ENCODE data around the gene RCHY1. TPM values are rescaled to one million over a fixed set of nuclear protein-coding genes. Genes with fewer than 3 reads are reported as not detected.

RCHY1 gene
- total RNA-seq, 1 experiment from 2014 or later: 7.1 TPM

GRCh38 chr4:75470738-75471137 lies 43.5 kb downstream of the RCHY1 start:
- no peak for DNase-seq
- Histone ChIP-seq H3K79me2 (ENCODE audit: low read depth) (no peaks in the 10 kb centered on the region), H3K9me2 (ENCODE audit: insufficient read depth) (no peaks in the 10 kb centered on the region), H3K27ac (no peak overlapping the region), H3K4me1 (replicated peaks; ENCODE audit: insufficient read depth) (no peaks in the 10 kb centered on the region), H3K4me2 (no peak overlapping the region), H4K20me1 (ENCODE audit: insufficient read depth) (no peaks in the 10 kb centered on the region), H3K9me3 (ENCODE audit: insufficient read depth, low read depth) (no peaks in the 10 kb centered on the region), H3F3A (ENCODE audit: insufficient read depth, low read depth) (no peaks in the 10 kb centered on the region), H3K4me3 (no peak overlapping the region), H3K27me3 (ENCODE audit: insufficient read depth, low read depth) (no peaks in the 10 kb centered on the region), H2AFZ (no peak overlapping the region), H3K36me3 (ENCODE audit: low read depth) (no peaks in the 10 kb centered on the region)
- ChIA-PET CTCF (no interaction called here), POLR2A (ENCODE audit: unreplicated experiment) (no interaction called here)
- no peak for TF ChIP-seq EZH2 (IDR thresholded peaks at IDR 0.05; ENCODE audit: low read depth)
- TF ChIP-seq CTCF (conservative IDR thresholded peaks at IDR 0.05): no peak
- no TSS peak for BruUV-seq (replicated peaks)
- intact Hi-C loops (cut with micrococcal nuclease; ENCODE audit: unreplicated experiment): no loop called here

GRCh38 chr4:75469896-75470295 lies 44.3 kb downstream of the RCHY1 start:
- Histone ChIP-seq H2AFZ (no peak overlapping the region), H3K9me2 (ENCODE audit: insufficient read depth) (no peaks in the 10 kb centered on the region), H3K4me1 (replicated peaks; ENCODE audit: insufficient read depth) (no peaks in the 10 kb centered on the region), H3K4me2 (no peak overlapping the region), H3K79me2 (ENCODE audit: low read depth) (no peaks in the 10 kb centered on the region), H3K27ac (no peak overlapping the region), H4K20me1 (ENCODE audit: insufficient read depth) (no peaks in the 10 kb centered on the region), H3K27me3 (ENCODE audit: insufficient read depth, low read depth) (no peaks in the 10 kb centered on the region), H3F3A (ENCODE audit: insufficient read depth, low read depth) (no peaks in the 10 kb centered on the region), H3K9me3 (ENCODE audit: insufficient read depth, low read depth) (no peaks in the 10 kb centered on the region), H3K36me3 (ENCODE audit: low read depth) (no peaks in the 10 kb centered on the region), H3K4me3 (no peak overlapping the region)
- no TSS peak for BruUV-seq (replicated peaks)
- no peak for DNase-seq
- intact Hi-C loops (cut with micrococcal nuclease; ENCODE audit: unreplicated experiment): no loop called here
- ChIA-PET POLR2A (ENCODE audit: unreplicated experiment) (no interaction called here), CTCF (no interaction called here)
- TF ChIP-seq CTCF (conservative IDR thresholded peaks at IDR 0.05): no peak
- TF ChIP-seq EZH2 (IDR thresholded peaks at IDR 0.05; ENCODE audit: low read depth): no peak

DNA sequence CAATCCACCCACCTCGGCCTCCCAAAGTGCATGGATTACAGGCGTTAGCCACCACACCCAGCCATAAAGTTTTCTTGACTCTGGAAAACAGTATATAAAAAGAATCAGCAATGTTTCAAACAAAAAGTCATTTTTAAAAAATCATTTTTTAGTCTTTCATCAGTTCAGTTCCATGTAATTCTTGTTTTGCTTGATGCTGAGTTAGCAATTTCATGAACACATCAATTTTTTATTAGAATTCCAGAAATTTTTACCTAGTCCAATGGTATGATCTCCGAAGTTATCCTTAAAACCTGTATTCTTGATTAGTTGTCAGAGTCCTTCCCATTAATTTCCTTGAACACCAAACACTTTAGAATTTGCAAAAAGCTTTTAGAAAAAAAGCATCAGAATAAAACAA lies 56.8 kb downstream of the RCHY1 start:
- TF ChIP-seq CTCF (conservative IDR thresholded peaks at IDR 0.05): no peak
- no peak for TF ChIP-seq EZH2 (IDR thresholded peaks at IDR 0.05; ENCODE audit: low read depth)
- DNase-seq: no peak
- H3K36me3 ChIP-seq (ENCODE audit: low read depth): no peaks in the 10 kb centered on the region
- no peak overlapping the region for H3K4me3 ChIP-seq
- no peak overlapping the region for H3K27ac ChIP-seq
- no peaks in the 10 kb centered on the region for H3K79me2 ChIP-seq (ENCODE audit: low read depth)
- BruUV-seq (replicated peaks): no TSS peak
- ChIA-PET CTCF (no interaction called here), POLR2A (ENCODE audit: unreplicated experiment) (no interaction called here)
- H3K4me2 ChIP-seq: no peak overlapping the region
- H3K4me1 ChIP-seq (replicated peaks; ENCODE audit: insufficient read depth): no peaks in the 10 kb centered on the region
- H4K20me1 ChIP-seq (ENCODE audit: insufficient read depth): no peaks in the 10 kb centered on the region
- no peaks in the 10 kb centered on the region for H3K27me3 ChIP-seq (ENCODE audit: insufficient read depth, low read depth)
- no peaks in the 10 kb centered on the region for H3K9me3 ChIP-seq (ENCODE audit: insufficient read depth, low read depth)
- intact Hi-C loops (cut with micrococcal nuclease; ENCODE audit: unreplicated experiment): no loop called here
- H3K9me2 ChIP-seq (ENCODE audit: insufficient read depth): no peaks in the 10 kb centered on the region
- H2AFZ ChIP-seq: no peak overlapping the region
- H3F3A ChIP-seq (ENCODE audit: insufficient read depth, low read depth): no peaks in the 10 kb centered on the region

Measured in PC-9 (cell line).